HG03342 (cell line): Measurements from ENCODE around the gene EEFSEC.

Experiments
- ATAC-seq: cut with Tn5 transposase; IDR thresholded peaks from one replicate; pipeline ENCODE4 v1.9.1; 2021; ENCODE audit warnings: mild to moderate bottlenecking, moderate library complexity; ENCODE audit not compliant: unreplicated experiment

The EEFSEC gene

GRCh38 chr3:128420720-128421438 is 267.6 kb downstream of the EEFSEC start:
- no peak for ATAC-seq

GRCh38 chr3:128421439-128421836 is 268.2 kb downstream of the EEFSEC start:
- ATAC-seq = no peak

DNA sequence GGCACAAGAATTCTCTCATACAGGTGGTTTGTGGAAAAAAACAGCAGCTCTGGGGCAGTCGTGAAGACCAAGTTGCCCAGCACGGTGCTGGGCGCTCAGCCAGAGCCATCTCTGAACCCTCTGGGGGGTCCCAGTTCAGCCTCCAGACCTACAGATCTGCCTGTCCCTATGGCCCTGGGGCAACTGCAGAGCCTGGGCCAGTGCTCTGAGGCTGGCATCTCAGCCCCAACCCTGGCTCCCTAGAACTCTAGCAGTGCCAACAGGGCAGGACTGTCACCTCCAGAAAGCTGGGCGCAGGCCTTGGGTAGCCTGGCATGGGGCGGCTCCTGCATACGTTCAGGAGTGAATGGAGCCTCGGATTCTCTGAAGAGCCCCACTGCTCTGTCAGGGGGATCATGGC is 268.7 kb downstream of the EEFSEC start:
- no peak for ATAC-seq

DNA sequence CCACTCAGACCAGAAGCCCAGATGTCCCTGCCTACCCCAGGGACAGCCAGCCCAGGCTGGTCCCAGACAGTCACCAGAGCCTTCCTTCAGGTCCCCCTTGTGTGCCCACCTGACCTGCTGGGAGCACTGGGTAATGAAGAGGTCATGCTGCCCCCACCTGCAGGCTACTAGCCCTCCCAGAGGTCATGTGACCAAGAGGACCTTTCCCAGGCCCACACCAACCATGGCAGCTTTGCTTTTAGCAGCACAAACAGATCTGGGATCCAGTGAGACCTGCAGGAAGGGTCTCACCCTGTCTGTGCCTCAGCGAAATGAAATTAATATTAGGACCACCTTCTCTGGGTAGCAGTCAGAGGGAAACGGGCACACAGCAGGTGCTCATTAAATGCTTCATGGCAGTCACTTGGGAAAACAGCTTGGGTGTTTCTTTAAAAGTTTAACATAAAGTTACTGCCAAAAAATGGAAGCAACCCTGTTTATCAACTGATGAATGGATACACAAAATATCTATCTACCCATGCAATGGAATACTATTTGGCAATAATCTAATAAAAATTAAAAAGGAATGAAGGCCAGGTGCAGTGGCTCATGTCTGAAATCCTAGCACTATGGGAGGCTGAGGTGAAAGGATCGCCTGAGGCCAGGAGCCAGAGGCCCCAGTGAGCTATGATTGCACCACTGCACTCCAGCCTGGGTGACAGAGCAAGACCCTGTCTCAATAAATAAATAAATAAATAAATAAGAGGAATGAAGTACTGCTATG is 269.7 kb downstream of the EEFSEC start:
- no peak for ATAC-seq

DNA sequence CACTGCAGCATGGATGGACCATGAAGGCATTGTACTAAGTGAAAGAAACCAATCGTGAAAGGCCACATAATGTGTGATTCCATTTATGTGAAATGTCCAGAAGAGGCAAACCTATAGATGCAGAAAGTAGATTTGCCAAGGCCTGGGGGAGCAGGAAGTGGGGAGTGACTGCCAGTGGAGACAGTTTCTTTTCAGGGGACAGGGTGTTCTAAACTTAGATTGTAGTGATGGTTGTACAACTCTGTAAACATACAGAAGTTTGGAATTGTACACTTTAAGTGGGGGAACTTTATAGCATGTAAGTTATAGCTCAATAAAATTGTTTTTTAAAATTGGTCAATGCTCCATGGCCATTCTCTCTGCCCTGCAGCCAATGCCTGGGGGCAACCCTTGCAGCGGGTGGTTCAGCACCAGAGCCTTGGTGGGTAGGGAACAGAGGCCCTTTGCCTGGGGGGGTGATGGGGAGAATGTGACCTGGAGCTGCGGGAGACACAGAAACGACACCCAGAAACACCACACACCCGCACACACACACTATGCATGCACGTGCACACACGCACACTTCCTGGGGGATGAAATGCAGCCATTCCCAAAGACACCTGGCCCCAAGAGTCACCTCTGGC is 270.4 kb downstream of the EEFSEC start:
- ATAC-seq = no peak

GRCh38 chr3:128424508-128425069 is 271.3 kb downstream of the EEFSEC start:
- ATAC-seq = no peak

DNA sequence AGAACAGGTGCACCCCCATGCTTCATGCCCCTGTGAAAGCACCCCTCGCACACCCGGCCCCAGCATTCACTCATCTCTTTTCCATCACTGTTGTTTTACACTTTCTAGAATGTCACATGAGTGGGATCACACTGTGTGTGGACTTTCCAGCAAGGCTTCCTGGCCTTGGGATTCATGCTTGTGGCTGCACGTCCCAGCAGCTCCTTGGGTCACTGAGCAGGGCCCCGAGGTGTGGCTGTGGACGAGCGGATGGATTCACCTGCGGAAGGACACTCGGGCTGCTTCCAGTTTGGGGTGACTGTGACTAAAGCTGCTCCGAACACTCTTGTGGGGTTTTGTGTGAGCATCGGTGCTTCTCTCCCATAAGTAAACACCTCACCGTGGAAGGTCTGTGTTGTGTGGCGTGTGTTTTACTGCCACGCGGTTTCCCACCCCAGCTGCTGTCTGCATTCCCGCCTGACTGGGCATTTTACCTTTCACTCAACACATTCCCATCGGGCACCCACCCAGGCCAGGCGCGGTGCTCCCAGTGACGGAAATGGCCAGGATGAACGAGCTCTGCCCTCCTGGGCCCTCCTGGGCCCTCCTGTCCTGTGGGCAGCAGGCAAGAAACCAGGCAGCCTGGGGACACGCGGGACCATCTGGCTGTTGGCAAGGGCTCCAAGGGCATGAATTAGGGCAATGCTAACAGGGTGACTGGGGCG is 272.0 kb downstream of the EEFSEC start:
- ATAC-seq = no peak

GRCh38 chr3:128425846-128426127 is 272.5 kb downstream of the EEFSEC start:
- ATAC-seq = no peak

GRCh38 chr3:128426128-128426921 is 273.0 kb downstream of the EEFSEC start:
- ATAC-seq = peak; percentile 73

DNA sequence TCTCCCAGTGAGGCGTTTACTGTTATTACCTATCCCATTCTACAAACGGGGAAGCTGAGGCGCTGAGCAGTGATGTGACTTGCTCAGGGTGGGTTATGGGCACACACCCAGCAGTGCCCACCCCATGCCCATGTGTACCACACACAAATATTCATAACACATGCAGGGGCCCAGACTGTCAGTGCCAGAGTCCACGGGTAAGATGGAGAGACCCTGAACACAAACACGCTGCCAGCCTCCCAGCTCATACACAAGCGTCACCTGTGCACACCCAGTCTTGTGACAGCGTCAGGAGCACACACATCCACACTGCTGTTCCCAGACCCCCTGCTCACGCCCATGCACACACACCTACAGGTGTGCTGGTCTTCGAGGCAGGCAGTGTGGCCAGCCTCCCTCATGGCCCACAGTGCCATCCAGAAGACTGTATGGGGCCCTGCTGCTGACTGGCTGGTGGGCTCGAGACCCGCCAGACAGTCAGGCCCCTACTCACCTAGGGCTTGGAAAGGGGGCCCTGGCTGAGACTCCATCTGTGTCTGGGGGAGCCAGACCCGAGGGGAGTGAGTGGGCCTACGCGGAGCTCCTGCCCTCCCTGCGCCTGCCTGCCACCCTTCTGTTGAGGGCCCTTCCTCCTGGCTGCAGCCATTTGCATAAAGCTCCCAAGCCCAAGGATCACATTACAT is 274.0 kb downstream of the EEFSEC start:
- ATAC-seq = no peak

DNA sequence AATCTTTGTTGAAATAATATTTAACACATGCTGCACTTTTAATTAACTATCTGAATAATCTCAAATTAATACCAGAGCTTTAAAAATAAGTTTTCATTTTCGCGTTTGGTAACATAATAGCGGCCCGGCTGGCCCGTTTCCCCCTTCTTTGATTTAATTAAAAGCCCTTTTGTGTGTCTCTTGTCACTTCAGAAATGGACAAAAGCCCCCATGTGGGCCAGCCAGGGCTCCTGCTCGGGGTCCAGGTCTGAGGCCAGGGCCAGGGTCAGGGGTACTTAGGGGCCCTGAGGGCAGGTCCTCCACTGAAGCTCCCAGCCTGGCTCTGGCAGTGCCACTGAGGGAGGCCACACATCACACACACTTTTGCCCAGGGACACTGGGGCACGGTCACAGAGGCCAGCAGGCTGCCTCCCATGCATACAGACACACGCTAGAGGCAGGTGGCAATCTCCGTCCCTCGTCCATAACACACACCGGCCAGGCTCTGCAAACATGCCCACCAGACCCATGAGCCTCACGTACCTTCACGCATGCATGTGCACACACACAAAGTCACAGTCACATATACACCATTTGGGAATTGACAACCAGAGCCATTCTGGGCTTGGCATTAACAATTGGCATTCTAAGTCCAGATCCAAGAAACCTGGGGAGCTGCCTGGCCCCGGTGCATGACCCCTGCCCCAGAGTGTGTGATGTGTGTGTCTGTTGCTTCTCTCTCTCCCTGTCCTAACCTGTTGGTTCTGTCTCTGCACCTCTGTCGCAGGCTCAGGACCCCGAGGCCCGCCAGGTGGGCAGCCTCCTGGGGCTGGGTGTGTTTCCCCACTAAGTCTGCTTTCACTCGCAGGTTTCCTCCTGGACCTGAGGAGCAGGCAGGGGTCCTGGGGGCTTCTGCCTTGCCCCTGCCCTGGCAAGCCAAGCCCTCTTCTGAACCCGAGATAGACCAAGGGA is 274.9 kb downstream of the EEFSEC start:
- no peak for ATAC-seq

- no peak for ATAC-seq
These were observed 276.0 kb downstream of the EEFSEC start for GRCh38 chr3:128429275-128429674.

- no peak for ATAC-seq
These were observed 276.5 kb downstream of the EEFSEC start for GRCh38 chr3:128429751-128430150.

- no peak for ATAC-seq
These were observed 277.0 kb downstream of the EEFSEC start for GRCh38 chr3:128430301-128430700.

- ATAC-seq = no peak
These were observed 277.4 kb downstream of the EEFSEC start for GRCh38 chr3:128430731-128431130.

GRCh38 chr3:128431803-128432300 is 278.6 kb downstream of the EEFSEC start:
- no peak for ATAC-seq

GRCh38 chr3:128432301-128432970 is 279.2 kb downstream of the EEFSEC start:
- ATAC-seq = no peak
